Fibroblast of skin of right quadriceps (primary cell): Measurements from ENCODE around the gene LUM.
"Not testable (repeated sequence)": the region's sequence is repeated elsewhere in the genome, so short reads cannot be mapped to it uniquely, and the experiment has no call there.

Experiments used
- DNase-seq: peaks from one replicate; pipeline ENCODE4 v3.0.0-alpha.2; 2013

Gene LUM

GRCh38 chr12:91109148-91109564 lies 2.1 kb downstream of the LUM start:
- peak; percentile 90 for DNase-seq

DNA sequence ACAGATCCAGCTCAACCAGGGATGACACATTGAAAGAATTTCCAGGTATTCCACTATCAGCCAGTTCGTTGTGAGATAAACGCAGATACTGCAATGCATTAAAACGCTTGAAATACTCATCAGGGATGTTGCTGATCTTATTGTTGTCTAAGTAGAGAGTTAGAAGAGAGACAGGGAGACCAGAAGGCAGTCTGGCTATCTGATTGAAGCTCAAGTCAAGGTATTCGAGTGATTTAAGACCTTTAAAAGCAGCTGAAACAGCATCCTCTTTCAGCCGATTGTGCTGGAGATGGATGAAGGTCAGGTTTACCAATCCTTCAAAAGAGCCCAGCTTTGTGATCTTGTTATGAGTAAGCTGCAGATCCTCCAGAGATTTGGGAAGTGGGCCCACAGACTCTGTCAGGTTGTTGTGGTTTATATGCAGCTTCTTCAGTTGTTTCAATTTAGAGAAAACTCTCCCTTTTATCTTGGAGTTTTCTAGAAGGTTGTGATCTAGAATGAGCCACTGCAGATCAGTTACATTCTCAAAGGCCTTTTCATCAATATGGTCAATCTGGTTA lies 3.0 kb downstream of the LUM start:
- DNase-seq = no peak

GRCh38 chr12:91106283-91106682 lies 5.0 kb downstream of the LUM start:
- no peak for DNase-seq

GRCh38 chr12:91105807-91106206 lies 5.5 kb downstream of the LUM start:
- DNase-seq = peak; percentile 80

DNA sequence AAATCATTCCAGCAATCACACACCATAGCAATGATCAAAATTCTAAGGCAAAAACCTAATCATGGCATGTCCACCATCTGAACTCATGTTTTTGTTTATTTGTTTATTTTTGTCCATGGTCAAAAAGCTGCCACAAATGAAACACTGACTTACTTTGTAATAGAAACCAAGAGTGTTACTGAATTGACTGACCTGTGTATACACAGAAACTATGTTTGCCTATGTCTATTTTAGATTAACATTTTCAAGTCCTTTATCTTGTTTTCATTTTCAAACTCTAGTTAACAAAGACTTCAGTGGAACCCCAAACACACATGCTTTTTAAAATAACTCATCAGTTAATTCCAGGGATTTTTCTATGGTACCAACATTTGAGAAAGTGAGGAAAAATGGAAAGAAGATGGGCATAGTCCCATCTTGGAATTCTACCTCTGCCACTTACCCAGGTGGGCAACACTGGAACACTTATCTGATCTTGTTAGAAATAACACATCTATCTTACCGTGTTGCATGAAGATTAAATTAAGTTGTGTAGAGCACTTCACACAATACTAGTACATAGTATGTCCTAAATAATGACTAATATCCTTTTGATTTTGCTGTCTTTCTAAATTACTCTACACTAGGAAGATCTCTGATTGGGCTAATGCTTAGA lies 6.4 kb downstream of the LUM start:
- no peak for DNase-seq

GRCh38 chr12:91103624-91104023 lies 7.7 kb downstream of the LUM start:
- no peak for DNase-seq

- no peak for DNase-seq
These were observed 8.2 kb downstream of the LUM start for GRCh38 chr12:91103101-91103500.

GRCh38 chr12:91100906-91101305 lies 10.4 kb downstream of the LUM start:
- peak; percentile 73 for DNase-seq

DNA sequence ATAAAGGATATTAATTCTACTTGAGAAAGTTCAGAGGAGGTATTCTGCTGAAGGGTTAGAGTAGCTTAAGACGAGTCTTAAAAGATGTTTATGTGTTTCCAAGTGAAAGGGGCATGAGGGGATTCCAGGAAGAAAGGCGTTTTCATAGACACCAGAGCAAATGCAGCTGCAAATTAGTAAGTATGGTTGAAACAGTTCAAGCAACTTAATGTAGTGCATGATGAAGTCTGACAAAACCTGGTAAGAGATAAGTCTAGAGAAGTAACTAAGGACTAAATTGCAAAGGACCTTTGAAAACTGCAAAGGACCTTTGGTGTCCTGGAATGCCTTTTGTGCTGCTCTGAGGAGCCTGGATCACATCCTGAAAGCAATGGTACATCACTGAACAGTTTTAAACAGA lies 11.5 kb downstream of the LUM start:
- DNase-seq = no peak

DNA sequence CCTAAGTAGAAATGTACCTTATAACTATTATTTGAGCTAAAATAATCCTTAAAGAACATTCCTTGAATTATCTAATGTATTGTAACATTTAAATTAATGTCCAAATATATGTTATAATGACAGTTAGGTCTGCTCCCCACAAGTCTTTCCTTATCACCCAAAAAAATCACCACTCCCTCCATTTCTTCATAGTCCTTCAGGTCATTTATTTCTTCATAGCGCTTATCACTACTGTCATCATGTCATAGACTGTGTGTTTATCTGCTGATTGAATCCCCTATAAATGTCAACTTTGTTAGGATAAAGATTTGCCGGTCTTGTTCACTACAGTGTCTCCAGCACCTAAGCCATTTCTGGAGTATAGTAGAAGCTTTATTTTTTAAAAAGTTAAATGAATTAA lies 12.0 kb downstream of the LUM start:
- DNase-seq = no peak

GRCh38 chr12:91098941-91099340 lies 12.4 kb downstream of the LUM start:
- peak; percentile 94 for DNase-seq

DNA sequence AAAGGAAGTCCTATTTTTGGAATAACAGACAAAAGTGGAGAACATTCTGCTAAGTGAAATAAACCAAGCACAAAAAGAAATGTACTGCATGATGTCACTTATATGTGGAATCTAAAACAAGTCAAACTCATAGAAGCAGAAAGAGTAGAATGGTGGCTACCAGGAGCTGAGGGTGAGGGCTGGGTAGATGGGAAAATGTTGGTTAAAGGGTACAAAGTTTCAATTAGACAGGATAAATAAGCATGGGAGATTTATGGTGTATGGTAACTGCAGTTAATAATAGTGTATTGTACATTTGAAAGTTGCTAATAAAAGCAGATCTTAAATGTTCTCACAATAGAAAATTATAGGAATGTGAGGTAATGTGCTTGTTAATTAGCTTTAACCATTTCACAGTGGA lies 12.8 kb downstream of the LUM start:
- no peak for DNase-seq

DNA sequence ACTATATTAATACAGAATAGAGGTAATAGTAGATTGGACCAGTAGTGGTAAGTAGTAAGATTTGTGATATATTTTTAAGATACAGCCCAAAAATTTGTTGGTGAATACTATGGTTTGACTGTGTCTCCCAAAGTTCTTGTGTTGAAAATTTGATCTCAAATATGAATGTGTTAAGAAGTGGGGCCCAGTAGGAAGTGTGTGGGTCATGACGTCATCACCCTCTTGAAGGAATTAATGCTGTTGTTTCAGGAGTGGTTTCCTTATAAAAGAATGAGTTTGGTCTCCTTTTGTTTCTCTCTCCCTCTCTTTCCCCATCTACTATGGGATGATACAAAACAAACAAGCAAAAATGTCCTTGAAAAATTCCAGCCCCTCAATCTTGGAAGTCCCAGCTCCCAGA lies 16.3 kb downstream of the LUM start:
- DNase-seq = no peak

- no peak for DNase-seq
These were observed 17.1 kb downstream of the LUM start for GRCh38 chr12:91094032-91094662.

- no peak for DNase-seq
These were observed 18.0 kb downstream of the LUM start for GRCh38 chr12:91093341-91093740.

- no peak for DNase-seq
These were observed 19.2 kb downstream of the LUM start for GRCh38 chr12:91091916-91092715.

GRCh38 chr12:91089953-91090352 lies 21.3 kb downstream of the LUM start:
- not testable (repeated sequence) for DNase-seq

GRCh38 chr12:91080041-91080440 lies 31.3 kb downstream of the LUM start:
- DNase-seq = no peak

DNA sequence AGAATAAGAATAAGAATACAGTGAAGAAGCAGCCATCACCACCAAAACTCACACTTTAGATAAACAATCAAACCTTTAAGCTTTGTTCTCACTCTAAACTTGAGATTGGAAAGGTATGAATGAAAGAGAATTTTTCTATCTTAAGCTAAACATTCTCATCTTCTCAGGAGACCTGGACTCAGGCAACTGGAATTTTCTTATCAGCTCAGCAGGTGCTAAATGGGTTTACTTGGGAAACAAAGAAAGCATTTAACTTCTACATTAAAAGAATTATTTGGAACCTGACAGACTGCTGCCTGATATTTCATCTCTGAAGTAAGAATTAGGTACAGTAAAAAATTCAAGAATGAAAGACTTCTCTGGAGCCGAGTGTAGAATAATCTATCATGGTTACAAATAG lies 32.8 kb downstream of the LUM start:
- DNase-seq = no peak

DNA sequence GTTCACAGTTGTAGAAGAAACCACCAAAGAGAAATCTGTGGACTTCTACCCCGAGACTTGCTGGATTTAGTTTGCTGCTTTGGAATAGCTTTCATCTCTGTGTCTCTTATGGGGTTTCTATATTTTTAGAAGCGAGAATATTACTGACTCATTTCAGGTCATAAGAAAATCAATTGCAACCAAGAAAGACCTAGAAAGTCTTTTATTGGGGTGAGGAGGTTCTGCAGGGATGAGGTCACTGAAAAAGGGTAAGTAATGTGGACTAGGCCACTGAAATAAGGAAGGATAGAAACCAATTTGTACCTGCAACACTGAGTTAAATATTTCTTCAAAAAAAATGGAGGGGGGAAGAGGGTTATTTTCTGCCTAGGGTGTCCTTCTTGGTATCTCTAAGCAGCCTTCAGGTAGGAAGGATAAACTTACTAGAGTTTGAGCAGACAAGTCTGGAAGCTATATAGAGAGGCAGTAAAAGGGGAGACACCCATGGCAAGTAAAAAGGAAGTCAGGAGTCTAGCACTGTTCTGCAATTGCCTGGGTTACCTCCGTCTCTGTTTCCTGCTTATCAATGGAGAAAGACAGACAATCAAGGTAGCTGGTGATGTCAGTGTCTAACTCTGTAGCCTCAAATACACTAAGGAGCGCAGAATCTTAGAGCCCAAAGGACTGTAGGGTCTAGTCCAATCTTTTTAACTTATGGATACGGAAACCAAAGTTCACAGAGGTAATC lies 33.9 kb downstream of the LUM start:
- DNase-seq = no peak

DNA sequence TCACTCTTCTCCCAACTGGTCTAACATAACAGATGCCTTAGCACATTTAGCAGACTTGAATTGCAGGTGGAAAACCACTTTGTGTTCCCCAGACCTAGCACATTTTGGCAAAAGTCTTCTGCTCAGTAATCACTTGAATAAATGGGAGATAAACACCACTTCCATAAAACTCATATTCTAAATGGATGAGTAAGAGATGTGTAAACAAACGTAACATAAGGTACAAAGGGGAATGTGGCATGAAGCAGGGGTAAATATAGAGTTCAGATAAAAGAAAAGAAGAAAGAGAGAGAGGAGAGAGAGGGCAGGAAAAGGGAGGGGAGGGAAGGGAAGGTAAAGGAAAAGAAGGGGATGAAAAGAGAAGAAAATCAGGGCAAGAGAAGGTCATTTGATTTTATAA lies 36.4 kb downstream of the LUM start:
- DNase-seq = no peak

- DNase-seq = peak; percentile 4
These were observed 37.1 kb downstream of the LUM start for GRCh38 chr12:91074154-91074709.

GRCh38 chr12:91073426-91073825 lies 37.9 kb downstream of the LUM start:
- DNase-seq = no peak
